HG02623 (cell line): ENCODE measurements around the gene WNK1.
"Not testable (repeated sequence)": the region's sequence is repeated elsewhere in the genome, so short reads cannot be mapped to it uniquely, and the experiment has no call there.

Experiments used
- ATAC-seq: cut with Tn5 transposase; IDR thresholded peaks from one replicate; pipeline ENCODE4 v1.9.1; 2021; ENCODE audit warnings: moderate library complexity; ENCODE audit not compliant: unreplicated experiment

Gene WNK1

GRCh38 chr12:905261-906031 lies 153.1 kb downstream of the WNK1 start:
- ATAC-seq, result no peak

GRCh38 chr12:906062-906585 lies 153.7 kb downstream of the WNK1 start:
- no peak for ATAC-seq

- ATAC-seq, result no peak
Measured at GRCh38 chr12:907413-908185, 155.2 kb downstream of the WNK1 start.

GRCh38 chr12:909861-910260 lies 157.5 kb downstream of the WNK1 start:
- no peak for ATAC-seq

GRCh38 chr12:910416-910815 lies 158.0 kb downstream of the WNK1 start:
- no peak for ATAC-seq

- ATAC-seq, result no peak
Measured at GRCh38 chr12:911191-911826, 158.9 kb downstream of the WNK1 start.

- no peak for ATAC-seq
Measured at GRCh38 chr12:912466-913235, 160.3 kb downstream of the WNK1 start.

GRCh38 chr12:913919-914698 lies 161.7 kb downstream of the WNK1 start:
- ATAC-seq, result no peak

GRCh38 chr12:915090-915489 lies 162.7 kb downstream of the WNK1 start:
- no peak for ATAC-seq

GRCh38 chr12:916240-916639 lies 163.9 kb downstream of the WNK1 start:
- no peak for ATAC-seq

GRCh38 chr12:916712-917445 lies 164.5 kb downstream of the WNK1 start:
- no peak for ATAC-seq

- no peak for ATAC-seq
Measured at GRCh38 chr12:920676-921075, 168.3 kb downstream of the WNK1 start.

- no peak for ATAC-seq
Measured at GRCh38 chr12:922285-922684, 169.9 kb downstream of the WNK1 start.

GRCh38 chr12:926641-927040 lies 174.3 kb downstream of the WNK1 start:
- no peak for ATAC-seq

- ATAC-seq, result no peak
Measured at GRCh38 chr12:931060-931459, 178.7 kb downstream of the WNK1 start.

- no peak for ATAC-seq
Measured at GRCh38 chr12:931591-931990, 179.2 kb downstream of the WNK1 start.

GRCh38 chr12:935891-936290 lies 183.5 kb downstream of the WNK1 start:
- not testable (repeated sequence) for ATAC-seq

GRCh38 chr12:936377-937345 lies 184.3 kb downstream of the WNK1 start:
- ATAC-seq, result no peak
